H4 (cell line): ENCODE results near the gene LRWD1. TPM values are rescaled to one million over a fixed set of nuclear protein-coding genes. Genes with fewer than 3 reads are reported as not detected.

Experiments used
- DNase-seq: peaks from one replicate; pipeline ENCODE4 v3.0.0-alpha.2; 2015; ENCODE audit warnings: low spot score
- total RNA-seq: library from RNA; depleted of rRNA; stranded (reverse); fragments of >200 nt; shearing (Covaris generic); gene quantifications from 2 replicates; pipeline ENCODE4 v1.2.3, GENCODE V29; 2014; rRNA removed

LRWD1 gene
- total RNA-seq: 30.6 and 42.1 TPM in 2 replicates

DNA sequence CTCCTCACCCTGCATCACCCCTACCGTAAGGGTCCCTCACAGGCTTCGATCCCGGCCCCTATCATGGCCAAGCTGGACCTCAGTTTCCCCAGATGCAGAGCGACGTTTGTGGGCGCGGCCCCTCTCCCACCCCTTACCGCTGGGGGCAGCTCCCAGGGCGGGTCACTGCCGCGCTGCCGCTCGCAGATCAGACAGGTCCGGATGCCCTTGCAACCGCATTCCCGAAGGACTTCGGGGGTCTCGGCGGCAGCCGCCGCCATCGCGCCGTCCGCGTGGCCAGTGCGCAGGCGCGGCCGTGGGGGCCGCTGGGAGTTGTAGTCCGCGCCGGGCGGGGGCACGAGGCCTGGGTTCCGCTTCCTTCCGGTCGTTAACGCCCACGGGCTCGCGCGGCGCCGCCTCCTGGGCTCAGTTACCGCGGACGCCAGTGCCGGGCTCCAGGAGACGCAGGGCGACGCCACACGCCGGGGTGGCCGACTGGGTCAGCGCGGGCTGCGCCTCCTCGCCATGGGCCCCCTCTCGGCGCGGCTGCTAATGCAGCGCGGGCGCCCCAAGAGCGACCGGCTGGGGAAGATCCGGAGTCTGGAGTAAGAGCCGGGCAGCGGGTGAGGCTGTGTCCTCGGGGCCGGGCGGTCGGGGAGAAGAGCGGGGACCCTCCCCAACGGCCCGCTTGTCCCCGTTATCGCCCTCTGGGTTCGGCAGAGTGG lies at the start of gene LRWD1, which contains the start of gene ALKBH4:
LRWD1 (plus strand) TSS at position 408 of the 704 bp plus-strand sequence; CDS start at position 505, 97 bp downstream.
ALKBH4 (minus strand) TSS at position 287 of the 704 bp plus-strand sequence; CDS start at position 260, 27 bp downstream.
- DNase-seq: peak; percentile 89

DNA sequence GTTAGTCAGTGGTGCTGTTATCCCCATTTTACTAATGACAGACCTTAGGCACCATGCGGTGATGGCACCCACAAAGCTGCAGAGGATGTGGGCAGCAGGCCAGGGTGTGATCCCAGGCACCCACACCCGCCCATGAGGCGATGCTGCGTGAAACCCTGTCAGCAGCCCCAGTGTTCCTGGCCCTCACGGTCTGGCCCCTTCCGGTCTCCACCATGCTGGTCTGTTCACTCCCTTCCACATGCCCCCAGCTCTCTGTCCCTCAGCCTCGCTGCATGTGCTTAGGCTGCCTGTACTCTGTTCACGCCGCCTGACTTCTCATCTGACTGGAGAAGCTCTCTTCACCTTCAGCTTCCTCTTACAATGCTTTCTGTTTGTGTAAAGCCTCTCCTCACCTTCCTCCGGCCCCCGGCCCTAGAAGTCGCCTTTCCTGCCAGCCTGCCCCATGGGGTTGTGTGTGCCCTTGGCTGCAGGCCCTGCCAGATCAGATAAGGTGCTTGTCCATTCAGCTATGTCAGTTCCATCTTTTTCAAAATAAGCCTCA lies 49.0 kb upstream of the LRWD1 start:
- no peak for DNase-seq

DNA sequence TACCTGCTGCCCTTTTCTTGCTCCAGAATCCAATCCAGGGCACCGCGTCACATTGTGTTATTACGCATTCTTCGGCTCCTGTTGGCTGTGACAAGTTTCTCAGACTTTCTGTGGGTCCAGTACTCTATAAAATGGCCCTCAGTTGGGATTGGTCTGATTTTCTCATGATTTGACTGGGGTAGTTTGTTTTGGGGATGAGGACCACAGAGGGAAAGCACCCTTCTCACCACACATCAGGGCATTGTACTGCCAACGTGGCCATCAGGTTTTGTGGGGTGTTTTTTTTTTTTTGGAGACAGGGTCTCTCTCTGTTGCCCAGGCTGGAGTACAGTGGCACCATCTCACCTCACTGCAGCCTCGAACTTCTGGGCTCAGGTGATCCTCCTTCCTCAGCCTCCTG lies 48.4 kb upstream of the LRWD1 start:
- DNase-seq: no peak

DNA sequence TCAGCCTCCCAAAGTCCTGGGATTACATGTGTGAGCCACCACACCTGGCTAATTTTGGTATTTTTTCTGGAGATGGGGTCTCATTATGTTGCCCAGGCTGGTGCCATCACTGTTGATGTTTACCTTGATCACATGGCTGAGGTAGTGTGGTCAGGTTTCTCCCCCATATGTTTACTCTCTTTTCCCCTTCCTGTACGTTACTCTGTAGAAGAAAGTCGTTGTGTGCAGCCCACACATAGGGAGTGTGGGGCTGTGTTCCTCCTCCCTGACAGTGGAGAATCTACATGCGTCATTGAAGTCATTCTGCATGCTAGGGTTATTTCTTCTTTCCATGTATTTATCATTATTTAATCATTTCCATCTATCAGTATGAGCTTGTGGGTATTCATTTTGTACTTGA lies 47.7 kb upstream of the LRWD1 start:
- no peak for DNase-seq

DNA sequence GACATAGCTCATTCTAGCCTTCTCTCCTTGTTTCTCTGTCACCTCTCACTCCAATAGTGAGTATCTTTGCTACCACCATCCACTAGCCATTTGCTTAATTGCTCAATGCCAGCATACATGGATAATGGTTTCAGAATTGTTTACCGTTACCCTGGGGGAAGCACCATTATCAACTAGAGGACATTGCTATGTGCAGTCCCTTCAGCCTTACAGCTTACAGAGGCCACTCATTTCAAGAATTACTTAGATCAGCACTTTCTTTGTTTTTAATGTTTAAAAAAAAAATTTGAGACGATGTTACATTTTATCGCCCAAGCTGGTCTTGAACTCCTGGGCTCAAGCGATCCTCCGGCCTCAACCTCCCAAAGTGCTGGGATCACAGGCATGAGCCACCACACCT lies 46.2 kb upstream of the LRWD1 start:
- no peak for DNase-seq

DNA sequence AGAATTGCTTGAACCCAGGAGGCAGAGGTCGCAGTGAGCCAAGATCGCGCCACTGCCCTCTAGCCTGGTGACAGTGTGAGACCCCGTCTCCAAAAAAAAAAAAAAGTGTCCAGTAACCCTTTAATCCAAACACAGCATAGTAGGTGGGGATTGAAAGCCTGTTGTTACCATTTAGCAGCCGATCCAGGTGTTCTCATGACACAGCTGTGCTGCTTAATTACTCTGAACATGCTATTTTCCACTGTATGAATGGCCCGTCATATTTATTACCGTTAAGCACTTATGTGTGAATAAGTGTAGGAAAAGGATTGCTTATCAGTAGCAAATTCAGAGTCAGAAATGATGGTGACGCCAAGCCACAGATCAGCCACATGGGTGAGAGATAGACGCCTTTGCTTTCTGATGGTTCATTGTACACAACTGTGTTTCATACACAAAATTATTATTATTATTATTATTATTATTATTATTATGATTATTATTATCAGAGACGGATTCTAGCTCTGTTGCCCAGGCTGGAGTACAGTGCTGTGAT lies 43.0 kb upstream of the LRWD1 start:
- DNase-seq: no peak

DNA sequence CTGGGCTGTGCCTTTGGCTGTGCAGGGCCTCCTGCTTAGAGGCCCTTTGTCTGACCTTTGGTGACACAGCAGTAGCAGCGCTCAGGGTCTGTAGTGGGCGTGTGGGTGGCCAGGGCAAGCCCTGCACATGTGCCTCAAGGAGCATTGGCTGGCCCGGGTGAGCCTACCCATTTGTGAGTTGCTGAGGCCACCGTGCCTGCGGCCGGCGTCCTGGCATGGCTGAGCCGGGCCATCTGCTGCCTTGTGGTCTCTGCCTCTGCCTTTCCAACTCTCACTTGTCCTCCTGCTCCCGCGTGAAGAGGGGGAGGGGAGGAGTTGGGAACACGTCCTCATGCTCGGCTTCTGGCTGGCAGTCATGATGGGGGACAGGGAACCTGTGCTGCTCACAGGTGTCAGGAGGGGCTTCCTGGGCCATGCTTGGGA lies 40.6 kb upstream of the LRWD1 start:
- no peak for DNase-seq

DNA sequence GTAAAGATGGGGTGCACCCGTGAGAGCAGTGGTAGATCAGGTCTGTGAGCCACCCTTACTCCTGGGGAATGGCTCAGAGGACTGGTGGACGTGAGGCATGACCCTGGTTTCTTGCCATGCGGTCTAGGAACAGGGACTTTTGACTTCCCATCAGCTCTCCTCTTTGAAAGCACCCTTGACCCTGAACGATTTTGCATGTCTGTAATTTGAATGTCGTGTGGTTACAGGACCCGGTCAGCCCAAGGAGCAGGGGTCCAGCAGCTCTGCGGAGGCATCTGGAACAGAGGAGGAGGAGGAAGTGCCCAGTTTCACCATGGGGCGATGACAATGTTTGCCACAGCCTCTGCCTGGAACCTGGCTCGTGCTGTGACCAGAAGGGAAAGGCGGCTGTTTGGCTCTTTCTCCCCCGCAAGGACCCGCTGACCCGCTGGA lies 40.0 kb upstream of the LRWD1 start:
- DNase-seq: no peak

DNA sequence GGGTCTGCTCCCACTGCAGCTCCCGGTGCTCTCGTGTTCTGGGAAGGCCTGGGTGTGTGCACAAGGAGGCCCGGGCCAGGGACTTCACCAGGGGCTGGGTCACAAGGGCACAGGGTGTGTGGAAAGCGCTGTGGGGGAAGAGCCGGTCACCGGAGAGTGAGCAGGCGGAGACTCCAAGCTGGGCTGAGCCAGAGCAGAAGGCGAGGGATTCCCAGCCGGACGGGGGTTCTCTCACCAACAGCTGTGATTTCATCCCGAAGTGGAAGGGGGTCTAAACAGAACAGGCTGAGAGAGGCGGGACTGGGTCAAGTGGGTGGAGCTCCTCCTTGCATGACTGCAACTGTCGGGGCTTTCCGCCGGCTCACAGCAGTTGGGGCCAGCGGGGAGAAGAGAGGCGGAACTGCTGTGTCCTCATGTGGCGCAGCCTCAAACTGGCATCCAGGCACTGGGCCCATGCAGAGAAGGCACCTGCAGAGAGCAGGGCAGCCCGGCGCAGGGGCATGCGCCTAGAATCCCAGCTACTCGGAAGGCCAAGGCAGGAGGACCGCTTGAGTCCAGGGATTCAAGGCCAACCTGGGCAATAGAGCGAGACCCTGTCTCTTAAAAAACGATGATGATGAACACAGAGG lies 39.0 kb upstream of the LRWD1 start:
- DNase-seq: no peak

DNA sequence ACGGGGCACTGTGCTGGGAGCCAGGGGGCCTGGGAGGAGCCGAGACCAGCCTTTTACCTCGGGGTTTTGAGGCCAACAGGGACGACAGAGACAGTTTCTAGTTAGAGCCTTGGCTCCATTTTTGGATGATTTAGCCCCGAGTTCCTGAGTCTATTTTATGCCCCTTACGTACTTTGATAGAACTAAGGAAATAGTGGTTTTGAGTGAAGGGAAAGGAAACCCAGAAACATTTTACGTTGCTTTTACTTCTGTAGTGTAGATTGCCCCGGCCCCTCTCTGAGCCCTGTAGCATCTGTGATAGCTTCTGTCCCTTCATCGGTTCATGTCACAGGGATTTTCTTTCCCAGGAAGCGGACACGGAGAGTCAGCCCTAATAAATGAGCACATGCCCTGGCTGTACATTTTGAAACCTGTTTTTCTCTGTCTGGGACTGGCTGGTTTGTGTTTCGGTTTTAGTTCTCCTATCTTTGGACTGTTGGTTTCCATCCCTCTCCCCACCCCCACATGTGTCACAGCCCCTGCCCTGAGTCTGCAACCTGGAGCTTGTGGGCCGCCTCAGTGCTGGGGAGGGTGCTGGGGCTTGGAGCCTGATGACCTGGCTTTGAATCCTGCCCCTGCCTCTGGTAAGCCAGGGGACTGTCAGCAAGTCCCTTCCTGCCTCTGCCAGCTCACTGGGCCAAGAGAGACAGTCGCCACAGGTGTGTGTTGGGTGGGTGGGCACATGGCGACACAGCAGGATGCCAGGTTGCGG lies 38.3 kb upstream of the LRWD1 start:
- no peak for DNase-seq

DNA sequence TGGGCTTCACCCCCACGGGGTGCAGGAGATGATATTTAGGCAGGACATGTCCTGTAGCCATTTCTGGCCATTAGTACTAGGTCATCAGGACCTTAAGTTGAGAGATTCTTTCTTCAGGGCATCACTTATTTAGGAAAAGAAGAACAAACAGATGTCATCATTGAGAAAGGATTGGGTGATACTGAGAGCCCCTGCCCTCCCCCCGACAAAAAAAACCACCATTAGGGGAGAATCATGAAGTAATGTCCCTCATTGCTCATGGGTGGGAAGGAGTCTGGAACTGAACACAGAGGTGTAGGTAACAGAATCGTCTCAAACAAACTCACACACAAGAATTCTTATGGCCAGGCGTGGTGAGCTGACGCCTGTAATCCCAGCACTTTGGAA lies 37.8 kb upstream of the LRWD1 start:
- DNase-seq: no peak

DNA sequence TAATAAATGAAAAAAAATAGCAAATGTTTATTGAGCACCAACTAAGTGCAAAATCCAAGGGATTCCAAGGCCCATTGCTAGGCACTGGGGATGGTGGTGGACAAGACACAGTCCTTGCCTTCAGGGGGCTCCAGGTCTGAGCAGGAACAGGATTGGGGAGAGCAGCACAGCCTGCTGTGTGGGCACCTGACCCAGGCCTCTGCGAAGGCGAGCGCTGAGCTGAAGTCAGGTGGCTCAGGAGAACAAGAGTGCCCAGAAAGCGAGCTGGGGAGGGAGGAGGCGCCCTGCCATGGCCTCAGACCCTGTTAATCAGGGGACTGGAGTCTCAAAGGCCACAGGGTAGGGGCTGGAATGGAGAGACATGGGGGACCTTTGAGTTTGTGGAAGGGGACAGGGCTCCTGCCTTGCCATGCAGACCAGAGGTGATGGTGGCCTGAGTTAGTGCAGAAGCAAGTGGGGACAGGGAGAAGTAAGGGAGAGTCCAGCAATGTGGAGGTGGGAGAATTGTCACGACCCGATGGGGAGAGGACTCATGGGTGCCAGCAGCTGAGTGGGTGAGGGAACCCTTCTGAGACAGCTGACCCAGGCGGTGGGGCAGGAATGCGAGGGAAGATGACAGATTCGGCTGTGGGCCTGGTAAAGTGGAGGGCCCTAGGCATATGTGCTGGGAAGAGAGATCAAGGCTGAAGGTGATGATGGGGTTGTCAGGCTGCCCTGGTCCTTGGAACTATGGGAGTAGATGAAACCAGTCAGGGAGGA lies 35.5 kb upstream of the LRWD1 start:
- no peak for DNase-seq

DNA sequence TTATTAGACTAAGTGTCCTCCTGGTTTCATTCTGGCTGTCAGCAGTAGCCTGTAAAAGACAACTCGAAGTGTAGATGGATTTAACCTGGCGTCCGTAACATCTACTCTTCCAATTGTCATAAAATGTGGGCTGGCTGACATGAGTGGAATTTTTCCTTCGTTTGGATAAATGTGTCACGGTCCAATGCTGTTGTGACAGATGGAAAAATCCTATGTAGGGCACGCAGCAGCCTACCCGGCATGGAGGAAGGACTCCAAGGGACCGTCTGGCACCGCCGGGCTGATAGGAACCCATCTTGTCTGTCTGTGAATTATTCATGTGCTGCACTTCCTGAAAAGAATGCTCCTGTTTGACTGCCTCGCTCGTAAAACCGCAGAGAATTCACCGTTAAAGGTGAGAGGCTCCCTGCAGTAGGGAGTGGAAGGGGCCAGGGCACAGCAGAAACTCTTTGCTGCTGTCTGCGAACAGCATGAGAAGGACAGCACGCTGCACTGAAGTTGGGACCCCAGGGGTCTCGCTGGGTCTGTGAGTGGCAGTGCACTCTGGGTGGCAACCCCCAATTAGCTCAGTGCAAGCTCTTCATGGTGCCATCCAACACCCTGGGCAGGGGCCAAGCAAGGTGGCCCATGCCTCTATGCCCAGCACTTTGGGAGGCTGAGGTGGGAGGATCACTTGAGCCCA lies 33.0 kb upstream of the LRWD1 start:
- no peak for DNase-seq

DNA sequence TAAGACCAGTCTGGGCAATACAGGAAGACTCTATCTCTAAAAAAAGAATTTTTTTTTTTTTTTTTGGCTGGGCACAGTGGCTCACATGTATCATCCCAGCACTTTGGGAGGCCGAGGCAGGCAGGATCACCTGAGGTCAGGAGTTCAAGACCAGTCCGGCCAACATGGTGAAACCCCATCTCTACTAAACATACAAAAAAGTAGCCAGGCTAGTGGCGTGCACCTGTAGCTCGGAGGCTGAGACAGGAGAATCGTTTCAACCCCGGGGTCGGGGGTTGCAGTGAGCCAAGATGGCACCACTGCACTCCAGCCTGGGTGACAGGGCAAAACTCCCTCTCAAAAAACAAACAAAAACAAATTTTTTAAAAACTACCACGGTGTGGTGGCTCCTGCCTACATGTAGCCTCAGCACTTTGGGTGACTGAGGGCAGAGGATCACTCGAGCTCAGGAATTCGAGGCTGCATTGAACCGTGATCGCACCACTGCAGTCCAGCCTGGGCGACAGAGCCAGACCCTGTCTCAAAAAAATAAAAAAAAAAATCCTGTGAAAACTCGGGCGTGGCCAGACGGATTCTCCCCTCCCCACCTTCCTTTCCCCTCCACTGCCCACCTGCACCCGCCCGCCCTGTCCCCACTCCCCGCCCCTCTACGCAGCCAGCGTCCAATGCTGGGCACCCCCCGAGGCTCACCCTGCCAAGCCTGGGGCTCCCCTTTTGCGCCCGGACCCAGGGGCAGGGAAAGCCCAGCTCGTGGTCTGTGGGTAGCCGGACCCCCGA lies 32.2 kb upstream of the LRWD1 start:
- DNase-seq: no peak

DNA sequence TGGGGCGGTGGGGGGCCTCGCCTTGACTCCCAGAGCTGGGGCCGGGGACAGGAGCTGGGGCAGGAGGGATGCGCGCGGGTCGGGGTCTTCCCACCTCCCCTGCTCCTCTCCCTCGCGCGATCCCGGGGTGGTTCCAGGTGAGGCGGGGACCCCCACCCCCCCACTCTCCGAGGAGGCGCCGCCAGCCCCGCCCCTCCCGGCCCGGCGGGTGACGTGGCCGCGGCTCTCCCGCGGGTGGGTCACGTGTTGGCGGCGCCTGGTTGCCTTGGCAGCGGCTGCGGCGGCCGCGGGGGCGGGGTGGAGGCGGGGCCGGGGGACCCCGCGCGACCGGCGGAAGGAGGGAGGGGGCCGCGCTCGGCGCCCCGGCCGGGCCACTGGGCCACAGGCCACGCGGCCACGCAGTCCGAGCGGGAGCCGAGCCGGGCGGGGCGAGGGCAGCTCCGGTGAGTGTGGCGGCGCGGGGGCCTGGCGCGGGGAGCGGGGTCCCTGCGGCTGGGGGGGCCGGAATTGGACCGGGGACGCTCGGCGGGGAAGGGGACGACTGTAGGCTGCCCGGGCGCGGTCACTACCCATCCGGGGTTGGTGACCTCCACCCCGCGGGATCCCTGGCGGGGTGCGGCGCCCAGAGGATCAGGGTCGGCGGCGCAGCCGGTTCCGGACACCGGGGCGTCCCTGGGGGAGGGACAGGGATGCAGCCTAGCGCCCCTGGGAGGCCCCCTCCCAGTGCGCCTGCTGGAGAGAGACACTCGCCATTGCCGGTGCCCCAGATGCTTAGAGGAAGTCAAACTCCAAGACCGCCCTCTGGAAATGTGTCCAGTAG lies 31.4 kb upstream of the LRWD1 start, which contains the start of gene ORAI2:
ORAI2 (plus strand) TSS at position 357 of the 820 bp plus-strand sequence. CDS start 5,382 bp downstream, outside the sequence.
- DNase-seq: peak; percentile 69

DNA sequence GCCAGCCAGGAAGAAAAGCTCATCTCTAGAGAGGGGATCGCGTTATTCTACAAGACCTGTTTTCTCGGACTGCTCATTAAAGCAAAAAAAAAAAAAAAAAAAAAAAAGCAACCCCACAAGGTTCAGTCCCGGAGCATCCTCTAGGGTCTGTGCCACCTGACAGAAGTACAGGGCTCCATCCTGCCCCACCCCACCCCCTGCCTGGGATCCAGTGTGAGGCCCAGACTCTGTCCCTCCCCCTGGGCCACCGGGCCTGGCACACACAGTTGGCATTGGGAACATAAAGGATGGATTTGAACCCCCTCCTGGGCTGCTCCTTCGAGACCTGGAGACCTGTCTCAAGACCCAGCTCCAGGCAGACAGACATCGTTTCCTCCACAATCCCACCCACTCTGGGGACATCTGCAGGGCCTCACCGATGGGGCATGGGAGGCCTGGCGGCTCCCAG lies 30.7 kb upstream of the LRWD1 start:
- DNase-seq: no peak

DNA sequence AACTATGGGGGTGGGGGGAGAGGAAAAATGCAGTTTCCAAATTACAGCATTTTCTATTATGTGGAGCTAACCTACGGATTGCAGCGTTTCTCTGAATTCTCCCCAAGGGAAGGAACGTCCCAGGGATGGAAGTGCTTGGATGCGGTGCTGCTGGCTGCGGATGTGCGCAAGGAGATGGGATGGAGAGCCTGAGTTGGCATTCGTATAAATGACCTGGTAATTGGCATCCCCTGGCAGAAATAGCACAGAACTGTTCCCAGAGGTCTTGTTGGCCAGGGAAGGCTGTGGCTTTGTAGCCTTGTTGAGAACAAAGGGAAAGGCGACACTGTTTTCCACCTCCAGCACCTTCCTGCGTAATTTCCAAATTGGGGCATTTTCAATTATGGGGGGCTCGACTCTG lies 28.7 kb upstream of the LRWD1 start:
- DNase-seq: no peak

DNA sequence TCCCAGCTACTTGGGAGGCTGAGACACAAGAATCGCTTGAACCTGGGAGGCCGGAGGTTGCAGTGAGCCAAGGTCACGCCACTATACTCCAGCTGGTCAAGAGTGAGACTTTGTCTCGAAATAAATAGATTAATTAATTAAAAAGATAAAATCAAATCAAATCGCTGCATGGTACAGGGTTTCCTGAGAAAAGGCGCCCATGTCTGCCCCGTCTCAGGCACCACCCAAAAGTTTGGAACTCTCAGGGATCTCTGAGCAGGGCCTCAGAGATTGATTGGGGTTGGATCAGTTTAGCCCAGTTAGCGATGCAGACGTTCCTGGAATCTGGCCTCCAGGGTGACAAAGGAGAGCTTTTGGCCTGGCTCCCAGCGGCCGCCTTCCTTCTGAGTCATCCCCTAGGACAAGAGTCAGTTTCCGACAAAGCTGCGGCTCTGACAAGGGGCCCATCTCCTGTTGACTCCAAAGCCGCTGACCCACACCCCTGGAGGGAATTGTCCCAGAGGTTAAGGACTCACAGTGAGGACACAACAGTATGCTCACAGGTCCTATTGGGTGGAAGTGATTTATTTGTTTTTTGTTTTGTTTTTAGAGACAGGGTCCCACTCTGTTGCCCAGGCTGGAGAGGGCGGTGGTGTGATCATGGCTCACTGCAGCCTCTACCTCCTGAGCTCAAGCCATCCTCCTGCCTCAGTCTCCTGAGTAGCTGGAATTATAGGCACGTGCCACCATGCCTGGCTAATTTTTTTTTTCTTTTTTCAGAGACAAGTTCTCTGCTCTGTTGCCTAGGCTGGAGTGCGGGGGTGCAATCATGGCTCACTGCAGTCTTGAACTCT lies 24.6 kb upstream of the LRWD1 start:
- peak; percentile 79 for DNase-seq
